A673 (cell line): ENCODE results near the gene PLA2G15. TPM values are rescaled to one million over a fixed set of nuclear protein-coding genes. Genes with fewer than 3 reads are reported as not detected.
A peak's percentile ranks its signal among the peaks of the same experiment; 100 is the strongest.

Experiments
- BruUV-seq: library from RNA; stranded (reverse); fragments of 400-500 nt; replicated peaks from 2 replicates; lab custom pipeline; 2021; lab: Mats Ljungman, UMichigan
- CTCF ChIA-PET: fragments of 300-600 bp; sonication (Branson Sonifier 250); formaldehyde crosslinking; loops from one replicate; lab custom pipeline; 2022; ENCODE audit warnings: antibody characterized with exemption; lab: Charles Lee
- POLR2A ChIA-PET: fragments of 300-600 bp; sonication (Branson Sonifier 250); formaldehyde crosslinking; loops from one replicate; lab custom pipeline; 2022; ENCODE audit warnings: antibody characterized with exemption; ENCODE audit not compliant: low non-redundant PET; lab: Charles Lee
- DNase-seq: peaks from one replicate; pipeline ENCODE4 v3.0.0-alpha.2; 2015; ENCODE audit warnings: low spot score
- H3K27ac ChIP-seq: fragments of 200-600 bp; sonication (generic); 2 replicates; pipeline ENCODE4 v1.5.1; 2016; ENCODE audit warnings: mixed run types, low read depth, mild to moderate bottlenecking, mixed read lengths, antibody characterized with exemption, low read length; ENCODE audit not compliant: poor library complexity, severe bottlenecking
- H3K27me3 ChIP-seq: fragments of 200-600 bp; sonication (generic); replicated peaks from 2 replicates; pipeline ENCODE4 v1.6.1; 2017; ENCODE audit warnings: mixed run types, low read depth, mild to moderate bottlenecking, mixed read lengths, antibody characterized with exemption, low read length; ENCODE audit not compliant: insufficient read depth, poor library complexity
- H3K36me3 ChIP-seq: fragments of 200-600 bp; sonication (generic); 2 replicates; pipeline ENCODE4 v1.6.1; 2016; ENCODE audit warnings: mixed run types, mild to moderate bottlenecking, mixed read lengths, antibody characterized with exemption, low read length; ENCODE audit not compliant: insufficient read depth, poor library complexity, severe bottlenecking
- H3K4me1 ChIP-seq: fragments of 200-600 bp; sonication (generic); 2 replicates; pipeline ENCODE4 v1.6.1; 2017; ENCODE audit warnings: mixed run types, mild to moderate bottlenecking, mixed read lengths, antibody characterized with exemption, low read length; ENCODE audit not compliant: insufficient read depth, poor library complexity, severe bottlenecking
- H3K4me3 ChIP-seq: fragments of 200-600 bp; sonication (generic); 2 replicates; pipeline ENCODE4 v1.5.1; 2016; ENCODE audit warnings: low read depth, mixed run types, mild to moderate bottlenecking, mixed read lengths, low read length; ENCODE audit not compliant: poor library complexity, severe bottlenecking
- H3K9me3 ChIP-seq: fragments of 200-600 bp; sonication (generic); 2 replicates; pipeline ENCODE4 v1.6.1; 2016; ENCODE audit warnings: mixed run types, low read depth, mild to moderate bottlenecking, mixed read lengths, antibody characterized with exemption, low read length; ENCODE audit not compliant: poor library complexity, severe bottlenecking
- EZH2 ChIP-seq: fragments of 200-600 bp; sonication (generic); IDR thresholded peaks from 2 replicates; pipeline ENCODE4 v1.6.1; 2017; ENCODE audit warnings: borderline replicate concordance, low read depth, mild to moderate bottlenecking, mixed read lengths, antibody characterized with exemption, low read length; ENCODE audit not compliant: poor library complexity, severe bottlenecking
- intact Hi-C: fragments of 100-400 bp; cut with micrococcal nuclease; formaldehyde crosslinking; loops from one replicate; pipeline ENCODE4 v1.10.0; 2022; ENCODE audit not compliant: unreplicated experiment
- total RNA-seq: library from RNA; stranded (reverse); gene quantifications from 2 replicates; pipeline ENCODE4 v1.2.3, GENCODE V29; 2021
- TF ChIP-seq, protein P1 (sequence below): fragments of 300-800, 200-600 bp; sonication (generic); conservative IDR thresholded peaks from 2 replicates; pipeline ENCODE4 v1.5.1; 2017; ENCODE audit warnings: low read depth, mild to moderate bottlenecking, antibody characterized with exemption, low read length, moderate library complexity, mixed read lengths

PLA2G15 gene
- total RNA-seq, 1 experiment from 2014 or later: 8.1 TPM

DNA sequence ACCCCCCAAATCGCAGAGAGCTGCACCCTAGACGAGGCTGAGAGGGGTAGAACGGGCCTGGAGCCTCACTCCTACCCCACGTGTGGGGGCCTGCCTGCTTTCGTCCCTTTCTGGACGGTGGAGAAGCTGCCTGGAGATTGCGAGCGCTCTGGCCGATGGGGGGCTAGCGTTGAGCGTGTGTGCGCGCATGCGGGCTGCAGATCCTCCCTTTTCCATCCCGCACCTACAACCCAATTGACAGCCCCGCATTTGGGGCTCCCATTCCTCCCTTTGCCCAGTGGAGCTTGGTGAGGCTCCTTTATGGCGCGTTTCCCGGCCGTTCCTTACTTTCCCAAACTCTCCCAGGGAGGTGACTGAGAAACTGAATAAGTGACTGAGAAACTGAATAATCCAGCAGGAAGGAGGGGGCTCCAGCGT is 8.3 kb upstream of the PLA2G15 start:
- no peaks in the 10 kb centered on the region for H3K27me3 ChIP-seq
- H3K27ac ChIP-seq: peak overlapping the region; percentile 81
- no TSS peak for BruUV-seq
- ChIA-PET POLR2A (no interaction called here), CTCF (interaction anchor here (1.3 kb wide), 1 partner anchor 27 kb away, joined by 6 read pairs; the partner anchor contains the start of gene SLC7A6)
- H3K36me3 ChIP-seq: no peaks in the 10 kb centered on the region
- H3K9me3 ChIP-seq: no peaks in the 10 kb centered on the region
- no peak for DNase-seq
- intact Hi-C loops: no loop called here
- TF ChIP-seq, protein P1, sequence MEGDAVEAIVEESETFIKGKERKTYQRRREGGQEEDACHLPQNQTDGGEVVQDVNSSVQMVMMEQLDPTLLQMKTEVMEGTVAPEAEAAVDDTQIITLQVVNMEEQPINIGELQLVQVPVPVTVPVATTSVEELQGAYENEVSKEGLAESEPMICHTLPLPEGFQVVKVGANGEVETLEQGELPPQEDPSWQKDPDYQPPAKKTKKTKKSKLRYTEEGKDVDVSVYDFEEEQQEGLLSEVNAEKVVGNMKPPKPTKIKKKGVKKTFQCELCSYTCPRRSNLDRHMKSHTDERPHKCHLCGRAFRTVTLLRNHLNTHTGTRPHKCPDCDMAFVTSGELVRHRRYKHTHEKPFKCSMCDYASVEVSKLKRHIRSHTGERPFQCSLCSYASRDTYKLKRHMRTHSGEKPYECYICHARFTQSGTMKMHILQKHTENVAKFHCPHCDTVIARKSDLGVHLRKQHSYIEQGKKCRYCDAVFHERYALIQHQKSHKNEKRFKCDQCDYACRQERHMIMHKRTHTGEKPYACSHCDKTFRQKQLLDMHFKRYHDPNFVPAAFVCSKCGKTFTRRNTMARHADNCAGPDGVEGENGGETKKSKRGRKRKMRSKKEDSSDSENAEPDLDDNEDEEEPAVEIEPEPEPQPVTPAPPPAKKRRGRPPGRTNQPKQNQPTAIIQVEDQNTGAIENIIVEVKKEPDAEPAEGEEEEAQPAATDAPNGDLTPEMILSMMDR: no peak
- no peak for TF ChIP-seq EZH2
- H3K4me1 ChIP-seq: peaks cover 9% of the 10 kb centered on the region
- H3K4me3 ChIP-seq: peak overlapping the region; percentile 50

DNA sequence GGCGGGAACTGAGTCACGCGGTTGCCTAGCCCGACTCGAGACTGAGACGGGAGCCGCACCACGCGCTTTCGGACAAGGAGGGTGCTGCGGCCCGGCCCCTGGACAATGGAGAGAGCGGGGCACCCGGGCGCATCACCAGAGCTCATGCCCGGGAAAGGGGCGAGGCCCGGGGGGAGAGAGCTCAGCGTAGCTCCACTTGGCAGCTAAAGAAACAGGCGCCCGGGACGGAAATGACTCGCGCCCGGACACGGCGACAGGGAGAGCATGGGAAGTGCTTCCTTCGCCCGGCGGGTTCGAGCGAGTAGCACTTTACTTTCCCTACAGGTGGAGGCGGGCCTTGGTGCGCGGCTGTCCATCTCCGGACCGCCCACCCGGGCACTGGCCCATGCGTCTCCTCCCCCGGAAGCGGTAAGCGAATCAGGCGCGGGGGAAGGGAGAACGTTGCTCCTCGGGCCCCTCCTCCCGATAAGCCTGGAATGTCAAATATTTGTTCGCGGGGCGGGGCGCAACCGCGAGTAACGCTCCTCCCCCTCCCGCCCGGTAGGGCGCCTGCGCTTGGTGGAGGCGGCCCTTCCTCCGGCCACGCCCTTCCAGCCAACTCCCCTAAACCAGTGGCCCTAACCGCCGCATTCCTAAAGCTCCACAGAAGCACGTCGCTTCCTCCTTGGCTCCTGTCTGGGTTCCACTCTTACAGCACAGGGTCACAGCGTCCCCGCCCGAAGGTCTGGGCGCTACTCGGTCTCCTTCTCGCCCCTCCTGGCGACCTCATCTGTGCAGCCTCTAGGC is 7.7 kb upstream of the PLA2G15 start:
- H3K4me3 ChIP-seq: peak overlapping the region; percentile 50
- POLR2A ChIA-PET: no interaction called here
- BruUV-seq: no TSS peak
- peak overlapping the region; percentile 84 for H3K27ac ChIP-seq
- no peaks in the 10 kb centered on the region for H3K27me3 ChIP-seq
- intact Hi-C loops: no loop called here
- H3K9me3 ChIP-seq: no peaks in the 10 kb centered on the region
- H3K36me3 ChIP-seq: no peaks in the 10 kb centered on the region
- H3K4me1 ChIP-seq: peaks cover 9% of the 10 kb centered on the region
- DNase-seq: peak; percentile 99
- TF ChIP-seq, protein P1: no peak
- TF ChIP-seq EZH2: no peak
- CTCF ChIA-PET: interaction anchor here (1.3 kb wide), 1 partner anchor 27 kb away, joined by 6 read pairs; the partner anchor contains the start of gene SLC7A6

DNA sequence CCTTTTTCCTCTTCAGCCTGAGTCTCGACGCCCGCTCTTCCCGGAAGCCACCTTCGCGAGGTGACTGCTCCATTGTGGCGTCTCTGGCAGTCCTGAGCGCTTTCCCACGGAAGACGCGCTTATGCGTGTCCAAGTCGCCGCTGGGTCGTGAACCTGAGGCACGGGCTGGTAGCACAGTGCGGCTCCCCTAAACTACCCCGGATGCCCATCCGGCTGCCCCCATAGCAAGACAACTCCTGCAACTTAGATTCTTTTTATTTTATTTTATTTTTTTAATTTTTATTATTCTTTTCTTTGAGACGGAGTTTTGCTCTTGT is 7.2 kb upstream of the PLA2G15 start:
- no peak for DNase-seq
- Histone ChIP-seq H3K27me3 (no peaks in the 10 kb centered on the region), H3K4me3 (peak overlapping the region; percentile 50), H3K9me3 (no peaks in the 10 kb centered on the region), H3K4me1 (peaks cover 9% of the 10 kb centered on the region), H3K27ac (peak overlapping the region; percentile 84), H3K36me3 (no peaks in the 10 kb centered on the region)
- CTCF ChIA-PET: interaction anchor here (1.4 kb wide), 1 partner anchor 26 kb away, joined by 4 read pairs; no protein-coding TSS in a partner anchor
- intact Hi-C loops: no loop called here
- TF ChIP-seq, protein P1: no peak
- no peak for TF ChIP-seq EZH2
- BruUV-seq: TSS peak; percentile 56
- POLR2A ChIA-PET: no interaction called here
